NB4 (cell line): Measurements from ENCODE around the gene CNIH1.
"Not testable (repeated sequence)": the region's sequence is repeated elsewhere in the genome, so short reads cannot be mapped to it uniquely, and the experiment has no call there.

Experiments used
- MAX ChIP-seq: IDR thresholded peaks from 2 replicates; pipeline ENCODE4 v1.6.1; 2011; ENCODE audit warnings: low read depth, low read length
- MYC ChIP-seq: IDR thresholded peaks from 2 replicates; pipeline ENCODE4 v1.6.1; 2011; ENCODE audit warnings: low read depth, low read length
- POLR2A ChIP-seq: IDR thresholded peaks from 2 replicates; pipeline ENCODE4 v1.6.1; 2011; ENCODE audit warnings: mild to moderate bottlenecking; ENCODE audit not compliant: insufficient read length; ENCODE audit errors: extremely low read depth
- TF ChIP-seq, protein P1 (sequence below): IDR thresholded peaks from one replicate; pipeline ENCODE4 v1.5.1; 2012; ENCODE audit warnings: low read depth, low read length

- not testable (repeated sequence) for TF ChIP-seq POLR2A, MAX, MYC
- TF ChIP-seq, protein P1, sequence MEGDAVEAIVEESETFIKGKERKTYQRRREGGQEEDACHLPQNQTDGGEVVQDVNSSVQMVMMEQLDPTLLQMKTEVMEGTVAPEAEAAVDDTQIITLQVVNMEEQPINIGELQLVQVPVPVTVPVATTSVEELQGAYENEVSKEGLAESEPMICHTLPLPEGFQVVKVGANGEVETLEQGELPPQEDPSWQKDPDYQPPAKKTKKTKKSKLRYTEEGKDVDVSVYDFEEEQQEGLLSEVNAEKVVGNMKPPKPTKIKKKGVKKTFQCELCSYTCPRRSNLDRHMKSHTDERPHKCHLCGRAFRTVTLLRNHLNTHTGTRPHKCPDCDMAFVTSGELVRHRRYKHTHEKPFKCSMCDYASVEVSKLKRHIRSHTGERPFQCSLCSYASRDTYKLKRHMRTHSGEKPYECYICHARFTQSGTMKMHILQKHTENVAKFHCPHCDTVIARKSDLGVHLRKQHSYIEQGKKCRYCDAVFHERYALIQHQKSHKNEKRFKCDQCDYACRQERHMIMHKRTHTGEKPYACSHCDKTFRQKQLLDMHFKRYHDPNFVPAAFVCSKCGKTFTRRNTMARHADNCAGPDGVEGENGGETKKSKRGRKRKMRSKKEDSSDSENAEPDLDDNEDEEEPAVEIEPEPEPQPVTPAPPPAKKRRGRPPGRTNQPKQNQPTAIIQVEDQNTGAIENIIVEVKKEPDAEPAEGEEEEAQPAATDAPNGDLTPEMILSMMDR: not testable (repeated sequence)
Observed at GRCh38 chr14:54458536-54458935, 17.4 kb upstream of the CNIH1 start.
